ENCODE data around the gene BTG4. TPM values are rescaled to one million over a fixed set of nuclear protein-coding genes. Genes with fewer than 3 reads are reported as not detected.

BTG4 gene
- polyA plus RNA-seq, 3 donors: not detected

GRCh38 chr11:111499483-111499882 is 12.7 kb downstream of the BTG4 start:
- DNase-seq: no peak

- DNase-seq: no peak
Observed at GRCh38 chr11:111494040-111494439, 18.1 kb downstream of the BTG4 start.

GRCh38 chr11:111490496-111490895 is 21.7 kb downstream of the BTG4 start:
- DNase-seq: no peak

- DNase-seq: no peak
Observed at GRCh38 chr11:111483431-111483830, 28.8 kb downstream of the BTG4 start.

GRCh38 chr11:111479666-111480065 is 32.5 kb downstream of the BTG4 start:
- DNase-seq: no peak

- no peak for DNase-seq
Observed at GRCh38 chr11:111477898-111478297, 34.3 kb downstream of the BTG4 start.

GRCh38 chr11:111476956-111477355 is 35.2 kb downstream of the BTG4 start:
- DNase-seq: no peak

GRCh38 chr11:111476366-111476765 is 35.8 kb downstream of the BTG4 start:
- DNase-seq: no peak

- DNase-seq: no peak
Observed at GRCh38 chr11:111474432-111474831, 37.8 kb downstream of the BTG4 start.

GRCh38 chr11:111472228-111472627 is 40.0 kb downstream of the BTG4 start:
- no peak for DNase-seq

GRCh38 chr11:111469200-111469599 is 43.0 kb downstream of the BTG4 start:
- no peak for DNase-seq

GRCh38 chr11:111466615-111467014 is 45.6 kb downstream of the BTG4 start:
- no peak for DNase-seq

- DNase-seq: no peak
Observed at GRCh38 chr11:111465400-111465799, 46.8 kb downstream of the BTG4 start.

GRCh38 chr11:111463276-111463675 is 48.9 kb downstream of the BTG4 start:
- DNase-seq: no peak

- DNase-seq: no peak
Observed at GRCh38 chr11:111462329-111462728, 49.9 kb downstream of the BTG4 start.

GRCh38 chr11:111461460-111462235 is 50.5 kb downstream of the BTG4 start:
- DNase-seq: no peak

- DNase-seq: peak; percentile 31
Observed at GRCh38 chr11:111460856-111461255, 51.3 kb downstream of the BTG4 start.

GRCh38 chr11:111460340-111460739 is 51.8 kb downstream of the BTG4 start:
- no peak for DNase-seq

- no peak for DNase-seq
Observed at GRCh38 chr11:111459506-111460270, 52.5 kb downstream of the BTG4 start.

- DNase-seq: no peak
Observed at GRCh38 chr11:111457731-111458368, 54.3 kb downstream of the BTG4 start.

GRCh38 chr11:111456859-111457730 is 55.1 kb downstream of the BTG4 start:
- no peak for DNase-seq
